Measurements from ENCODE around the gene HAPLN1.

Gene HAPLN1

DNA sequence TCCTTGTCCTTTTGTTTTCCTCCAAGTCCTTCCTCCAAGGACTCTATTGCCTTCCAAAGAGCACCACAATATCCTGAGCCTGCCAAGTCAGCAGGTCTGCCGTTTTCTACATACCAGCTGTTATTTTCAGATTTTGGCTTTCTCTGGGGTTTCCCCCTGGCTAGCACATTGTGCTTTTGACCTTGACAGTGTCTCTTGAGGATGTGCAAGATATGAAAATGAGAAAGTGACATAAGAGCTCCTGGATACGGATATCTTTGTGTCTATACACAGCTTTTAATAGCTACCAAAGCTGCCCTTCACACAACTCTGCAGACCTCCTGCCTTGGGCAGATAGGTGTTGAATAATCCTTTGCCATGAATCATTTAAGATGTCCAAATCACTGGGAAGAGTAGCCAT, 67.0 kb downstream of the HAPLN1 start:
- Histone ChIP-seq H3K27me3 (ENCODE audit: insufficient read depth, low read length, poor library complexity, severe bottlenecking) (peaks cover 11% of the 10 kb centered on the region), H3K9ac (ENCODE audit: low read depth, low read length, poor library complexity, severe bottlenecking) (no peak overlapping the region), H3K4me1 (ENCODE audit: insufficient read depth, low read length, poor library complexity, severe bottlenecking) (no peaks in the 10 kb centered on the region), H4K20me1 (ENCODE audit: insufficient read depth, low read length, poor library complexity, severe bottlenecking) (no peaks in the 10 kb centered on the region), H3K4me3 (ENCODE audit: low read length, poor library complexity, severe bottlenecking) (no peak overlapping the region), H3K79me2 (ENCODE audit: insufficient read depth, low read length) (no peaks in the 10 kb centered on the region), H2AFZ (ENCODE audit: low read length) (no peak overlapping the region), H3K9me2 (replicated peaks; ENCODE audit: low read depth, low read length) (no peaks in the 10 kb centered on the region), H3K36me3 (ENCODE audit: insufficient read depth, low read length) (no peaks in the 10 kb centered on the region), H3K4me2 (ENCODE audit: low read depth, low read length, poor library complexity, severe bottlenecking) (no peak overlapping the region), H3F3A (ENCODE audit: low read depth) (no peaks in the 10 kb centered on the region), H3K9me3 (ENCODE audit: insufficient read depth, low read depth, low read length) (no peaks in the 10 kb centered on the region)
- no peak for TF ChIP-seq CTCF (conservative IDR thresholded peaks at IDR 0.05; ENCODE audit: low read length)
- no peak for TF ChIP-seq EZH2phosphoT487 (IDR thresholded peaks at IDR 0.05; ENCODE audit: borderline replicate concordance)

DNA sequence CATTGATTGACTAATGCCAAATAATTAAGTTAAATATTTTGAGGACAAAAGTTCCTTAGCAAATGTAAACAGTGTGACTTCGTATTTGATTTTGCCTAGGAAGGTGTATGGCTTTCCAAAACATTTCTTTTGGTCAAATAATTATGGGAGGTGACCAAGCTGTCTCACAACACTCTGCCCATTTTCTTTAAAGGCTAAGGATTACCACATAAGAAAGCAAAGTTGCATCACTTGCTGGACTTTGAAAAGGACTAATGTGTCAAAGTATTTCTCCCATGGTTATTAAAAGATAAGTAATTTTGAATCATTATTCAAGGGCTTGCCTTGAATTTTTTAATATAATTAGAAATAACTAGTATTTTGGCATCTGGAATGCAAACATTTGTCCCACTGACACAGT, 74.7 kb downstream of the HAPLN1 start:
- H3K36me3 ChIP-seq (ENCODE audit: insufficient read depth, low read length), result no peaks in the 10 kb centered on the region

GRCh38 chr5:83644301-83644700, 76.4 kb downstream of the HAPLN1 start:
- H3K9ac ChIP-seq (ENCODE audit: low read depth, low read length, poor library complexity, severe bottlenecking), result no peak overlapping the region
- H4K20me1 ChIP-seq (ENCODE audit: insufficient read depth, low read length, poor library complexity, severe bottlenecking), result no peaks in the 10 kb centered on the region
- H3F3A ChIP-seq (ENCODE audit: low read depth), result no peaks in the 10 kb centered on the region
- H3K4me3 ChIP-seq (ENCODE audit: low read length, poor library complexity, severe bottlenecking), result no peak overlapping the region
- H3K4me2 ChIP-seq (ENCODE audit: low read depth, low read length, poor library complexity, severe bottlenecking), result no peak overlapping the region
- TF ChIP-seq CTCF (conservative IDR thresholded peaks at IDR 0.05; ENCODE audit: low read length) (no peak), EZH2phosphoT487 (IDR thresholded peaks at IDR 0.05; ENCODE audit: borderline replicate concordance) (no peak)
- no peak overlapping the region for H2AFZ ChIP-seq (ENCODE audit: low read length)
- no peaks in the 10 kb centered on the region for H3K36me3 ChIP-seq (ENCODE audit: insufficient read depth, low read length)
- H3K9me3 ChIP-seq (ENCODE audit: insufficient read depth, low read depth, low read length), result no peaks in the 10 kb centered on the region
- no peaks in the 10 kb centered on the region for H3K4me1 ChIP-seq (ENCODE audit: insufficient read depth, low read length, poor library complexity, severe bottlenecking)
- H3K79me2 ChIP-seq (ENCODE audit: insufficient read depth, low read length), result no peaks in the 10 kb centered on the region
- H3K27me3 ChIP-seq (ENCODE audit: insufficient read depth, low read length, poor library complexity, severe bottlenecking), result peaks cover 5% of the 10 kb centered on the region
- H3K9me2 ChIP-seq (replicated peaks; ENCODE audit: low read depth, low read length), result no peaks in the 10 kb centered on the region

More for the DNA sequence above, 74.7 kb downstream of the HAPLN1 start:
- Histone ChIP-seq H3K4me2 (ENCODE audit: low read depth, low read length, poor library complexity, severe bottlenecking) (no peak overlapping the region), H3K79me2 (ENCODE audit: insufficient read depth, low read length) (no peaks in the 10 kb centered on the region), H3K4me1 (ENCODE audit: insufficient read depth, low read length, poor library complexity, severe bottlenecking) (no peaks in the 10 kb centered on the region), H2AFZ (ENCODE audit: low read length) (no peak overlapping the region), H3K9me2 (replicated peaks; ENCODE audit: low read depth, low read length) (no peaks in the 10 kb centered on the region), H3K4me3 (ENCODE audit: low read length, poor library complexity, severe bottlenecking) (no peak overlapping the region), H3K9ac (ENCODE audit: low read depth, low read length, poor library complexity, severe bottlenecking) (no peak overlapping the region), H3K9me3 (ENCODE audit: insufficient read depth, low read depth, low read length) (no peaks in the 10 kb centered on the region), H4K20me1 (ENCODE audit: insufficient read depth, low read length, poor library complexity, severe bottlenecking) (no peaks in the 10 kb centered on the region), H3F3A (ENCODE audit: low read depth) (no peaks in the 10 kb centered on the region), H3K27me3 (ENCODE audit: insufficient read depth, low read length, poor library complexity, severe bottlenecking) (peaks cover 5% of the 10 kb centered on the region)
- TF ChIP-seq CTCF (conservative IDR thresholded peaks at IDR 0.05; ENCODE audit: low read length) (no peak), EZH2phosphoT487 (IDR thresholded peaks at IDR 0.05; ENCODE audit: borderline replicate concordance) (no peak)

Data from Loucy (cell line).